ENCODE results near the gene CXCL6.

Gene CXCL6

DNA sequence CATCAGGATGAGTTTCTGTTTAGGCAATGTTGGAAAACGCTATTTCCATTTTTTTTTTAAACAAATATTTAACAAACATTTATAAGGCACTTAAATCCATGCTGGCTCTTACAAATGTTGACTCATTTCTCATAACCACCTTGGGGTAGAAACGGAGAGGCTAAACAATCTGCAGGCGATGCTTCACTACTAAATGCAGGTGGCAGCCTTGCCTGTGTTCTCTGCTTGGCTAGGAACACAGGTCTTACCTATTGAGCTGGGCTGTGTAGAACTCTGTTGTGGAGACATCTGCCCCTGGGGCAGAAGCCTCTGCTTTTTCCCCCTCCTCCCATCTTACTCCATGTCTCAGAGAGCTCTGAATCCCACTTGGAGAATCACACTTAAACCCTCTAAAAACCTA, 31.3 kb downstream of the CXCL6 start:
- no peak for TF ChIP-seq ZFX (IDR thresholded peaks at IDR 0.05)
- TF ChIP-seq, protein P1, sequence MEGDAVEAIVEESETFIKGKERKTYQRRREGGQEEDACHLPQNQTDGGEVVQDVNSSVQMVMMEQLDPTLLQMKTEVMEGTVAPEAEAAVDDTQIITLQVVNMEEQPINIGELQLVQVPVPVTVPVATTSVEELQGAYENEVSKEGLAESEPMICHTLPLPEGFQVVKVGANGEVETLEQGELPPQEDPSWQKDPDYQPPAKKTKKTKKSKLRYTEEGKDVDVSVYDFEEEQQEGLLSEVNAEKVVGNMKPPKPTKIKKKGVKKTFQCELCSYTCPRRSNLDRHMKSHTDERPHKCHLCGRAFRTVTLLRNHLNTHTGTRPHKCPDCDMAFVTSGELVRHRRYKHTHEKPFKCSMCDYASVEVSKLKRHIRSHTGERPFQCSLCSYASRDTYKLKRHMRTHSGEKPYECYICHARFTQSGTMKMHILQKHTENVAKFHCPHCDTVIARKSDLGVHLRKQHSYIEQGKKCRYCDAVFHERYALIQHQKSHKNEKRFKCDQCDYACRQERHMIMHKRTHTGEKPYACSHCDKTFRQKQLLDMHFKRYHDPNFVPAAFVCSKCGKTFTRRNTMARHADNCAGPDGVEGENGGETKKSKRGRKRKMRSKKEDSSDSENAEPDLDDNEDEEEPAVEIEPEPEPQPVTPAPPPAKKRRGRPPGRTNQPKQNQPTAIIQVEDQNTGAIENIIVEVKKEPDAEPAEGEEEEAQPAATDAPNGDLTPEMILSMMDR (conservative IDR thresholded peaks at IDR 0.05), result no peak
- no peak overlapping the region for H3K27ac ChIP-seq

DNA sequence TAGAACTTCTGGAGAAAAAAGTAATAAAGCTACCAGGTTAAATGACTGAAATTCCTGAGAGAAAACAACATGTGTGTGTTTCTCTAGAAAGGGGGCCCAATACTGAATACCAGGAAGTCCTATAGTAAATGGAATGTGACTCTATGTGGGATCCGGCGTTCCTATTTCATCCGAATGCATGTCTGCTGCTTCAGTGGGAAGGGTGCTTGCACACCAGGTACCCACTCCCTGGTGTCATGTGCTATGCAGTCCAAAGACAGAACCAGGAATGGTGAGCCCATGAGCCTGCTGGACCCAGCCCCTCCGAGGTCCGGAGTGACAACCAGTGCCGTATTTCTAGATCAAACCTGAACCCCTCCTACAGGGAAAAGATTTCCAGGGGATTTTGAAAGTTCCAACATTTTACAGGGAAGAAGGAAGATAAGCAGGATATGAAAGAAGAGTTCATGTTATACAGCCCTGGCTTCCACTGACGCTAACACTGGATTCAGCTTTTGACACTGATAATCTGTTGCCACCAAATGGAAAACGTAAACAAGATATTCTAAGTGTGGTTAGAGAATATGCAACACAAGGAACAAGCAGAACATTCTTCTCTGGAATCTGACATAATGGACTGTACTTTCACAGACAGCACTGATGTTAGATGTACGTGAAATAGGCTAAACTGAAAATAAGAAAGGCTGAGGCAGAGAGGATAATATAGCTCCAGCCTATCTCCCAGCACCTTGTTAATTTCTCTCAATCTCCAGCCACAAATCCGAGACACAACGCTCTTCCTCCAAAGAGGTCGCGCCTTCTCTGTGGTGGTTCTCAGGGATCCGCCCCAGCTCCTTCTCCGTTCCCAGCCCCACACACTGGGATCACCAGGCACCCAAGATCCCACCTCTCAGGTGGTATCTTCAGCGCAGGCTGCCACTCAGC, 32.0 kb downstream of the CXCL6 start:
- H3K27ac ChIP-seq, result no peak overlapping the region
- no peak for TF ChIP-seq ZFX (IDR thresholded peaks at IDR 0.05)
- TF ChIP-seq, protein P1 (conservative IDR thresholded peaks at IDR 0.05), result no peak

DNA sequence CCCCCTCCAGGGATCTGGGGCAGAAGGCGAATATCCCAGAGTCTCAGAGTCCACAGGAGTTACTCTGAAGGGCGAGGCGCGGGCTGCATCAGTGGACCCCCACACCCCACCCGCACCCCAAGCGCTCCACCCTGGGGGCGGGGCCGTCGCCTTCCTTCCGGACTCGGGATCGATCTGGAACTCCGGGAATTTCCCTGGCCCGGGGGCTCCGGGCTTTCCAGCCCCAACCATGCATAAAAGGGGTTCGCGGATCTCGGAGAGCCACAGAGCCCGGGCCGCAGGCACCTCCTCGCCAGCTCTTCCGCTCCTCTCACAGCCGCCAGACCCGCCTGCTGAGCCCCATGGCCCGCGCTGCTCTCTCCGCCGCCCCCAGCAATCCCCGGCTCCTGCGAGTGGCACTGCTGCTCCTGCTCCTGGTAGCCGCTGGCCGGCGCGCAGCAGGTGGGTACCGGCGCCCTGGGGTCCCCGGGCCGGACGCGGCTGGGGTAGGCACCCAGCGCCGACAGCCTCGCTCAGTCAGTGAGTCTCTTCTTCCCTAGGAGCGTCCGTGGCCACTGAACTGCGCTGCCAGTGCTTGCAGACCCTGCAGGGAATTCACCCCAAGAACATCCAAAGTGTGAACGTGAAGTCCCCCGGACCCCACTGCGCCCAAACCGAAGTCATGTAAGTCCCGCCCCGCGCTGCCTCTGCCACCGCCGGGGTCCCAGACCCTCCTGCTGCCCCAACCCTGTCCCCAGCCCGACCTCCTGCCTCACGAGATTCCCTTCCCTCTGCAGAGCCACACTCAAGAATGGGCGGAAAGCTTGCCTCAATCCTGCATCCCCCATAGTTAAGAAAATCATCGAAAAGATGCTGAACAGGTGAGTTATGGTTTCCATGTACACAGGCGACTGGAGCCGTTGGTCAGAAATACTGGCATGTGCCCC, 32.9 kb downstream of the CXCL6 start, which contains the start of gene CXCL1:
CXCL1 (plus strand) TSS at position 264 of the 926 bp plus-strand sequence; CDS start at position 342, 78 bp downstream.
- H3K27ac ChIP-seq, result no peak within 1 kb of the TSS
- TF ChIP-seq, protein P1 (conservative IDR thresholded peaks at IDR 0.05), result no peak
- no peak for TF ChIP-seq ZFX (IDR thresholded peaks at IDR 0.05)

DNA sequence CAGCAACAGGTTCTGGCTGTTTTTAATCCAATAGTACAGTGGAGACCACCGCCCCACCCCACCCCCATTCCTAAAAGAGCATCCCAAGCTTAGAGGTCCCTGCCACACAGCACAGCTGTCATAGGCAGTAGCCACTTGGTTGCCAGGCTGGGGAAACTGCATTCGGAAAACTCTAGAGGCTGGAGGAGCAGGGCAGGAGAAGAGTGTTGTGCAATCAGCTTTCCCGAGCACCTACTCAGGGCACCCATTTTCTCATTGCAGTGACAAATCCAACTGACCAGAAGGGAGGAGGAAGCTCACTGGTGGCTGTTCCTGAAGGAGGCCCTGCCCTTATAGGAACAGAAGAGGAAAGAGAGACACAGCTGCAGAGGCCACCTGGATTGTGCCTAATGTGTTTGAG, 33.8 kb downstream of the CXCL6 start:
- no peak overlapping the region for H3K27ac ChIP-seq
- no peak for TF ChIP-seq ZFX (IDR thresholded peaks at IDR 0.05)
- TF ChIP-seq, protein P1 (conservative IDR thresholded peaks at IDR 0.05), result no peak

DNA sequence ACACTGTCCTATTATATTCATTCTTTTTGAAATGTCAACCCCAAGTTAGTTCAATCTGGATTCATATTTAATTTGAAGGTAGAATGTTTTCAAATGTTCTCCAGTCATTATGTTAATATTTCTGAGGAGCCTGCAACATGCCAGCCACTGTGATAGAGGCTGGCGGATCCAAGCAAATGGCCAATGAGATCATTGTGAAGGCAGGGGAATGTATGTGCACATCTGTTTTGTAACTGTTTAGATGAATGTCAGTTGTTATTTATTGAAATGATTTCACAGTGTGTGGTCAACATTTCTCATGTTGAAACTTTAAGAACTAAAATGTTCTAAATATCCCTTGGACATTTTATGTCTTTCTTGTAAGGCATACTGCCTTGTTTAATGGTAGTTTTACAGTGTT, 34.3 kb downstream of the CXCL6 start:
- no peak overlapping the region for H3K27ac ChIP-seq
- no peak for TF ChIP-seq ZFX (IDR thresholded peaks at IDR 0.05)
- TF ChIP-seq, protein P1 (conservative IDR thresholded peaks at IDR 0.05), result no peak

DNA sequence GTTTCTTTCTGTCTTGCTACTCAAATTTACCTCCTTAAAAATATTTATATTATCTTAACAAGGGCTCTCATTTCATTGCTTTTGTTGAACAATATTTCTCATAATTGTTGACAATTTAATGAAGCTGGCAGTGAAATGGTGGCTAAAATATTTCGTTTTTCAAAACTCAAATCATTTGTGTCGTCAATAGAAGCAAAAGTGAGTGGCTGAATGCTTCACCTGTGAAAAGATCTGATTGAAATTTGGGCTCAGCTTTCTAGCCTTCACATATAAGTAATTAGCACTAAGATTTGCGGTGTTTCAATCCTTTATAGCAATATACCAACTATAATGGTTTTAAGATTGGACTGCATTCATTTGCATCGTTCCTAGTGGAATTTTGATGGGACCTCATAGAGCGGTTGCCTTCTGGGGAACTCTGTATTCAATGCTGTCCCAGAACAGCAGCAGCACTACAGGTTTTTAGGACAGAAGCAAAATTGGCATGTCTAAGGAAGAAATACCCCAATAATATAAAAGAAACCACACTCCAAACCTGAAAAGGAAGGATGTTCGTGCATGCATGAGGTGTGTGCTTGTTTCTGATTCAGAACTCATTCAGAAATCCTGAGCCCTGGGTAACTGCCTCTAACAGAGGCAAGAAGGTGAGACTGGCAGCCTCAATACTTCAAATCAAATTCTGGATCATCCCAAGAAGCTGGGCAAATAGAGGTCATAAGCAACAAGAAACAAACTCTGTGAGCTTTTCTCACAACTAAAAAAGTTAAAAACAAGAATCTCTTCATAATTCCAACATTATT, 35.2 kb downstream of the CXCL6 start:
- TF ChIP-seq, protein P1 (conservative IDR thresholded peaks at IDR 0.05), result no peak
- TF ChIP-seq ZFX (IDR thresholded peaks at IDR 0.05), result no peak
- no peak overlapping the region for H3K27ac ChIP-seq

All from C4-2B (cell line).